GM19395 (cell line): ENCODE measurements around the gene PCDHB13.

Source experiments
- ATAC-seq: cut with Tn5 transposase; IDR thresholded peaks from one replicate; pipeline ENCODE4 v1.9.1; 2021; ENCODE audit warnings: mild to moderate bottlenecking, moderate library complexity; ENCODE audit not compliant: unreplicated experiment

Gene PCDHB13

DNA sequence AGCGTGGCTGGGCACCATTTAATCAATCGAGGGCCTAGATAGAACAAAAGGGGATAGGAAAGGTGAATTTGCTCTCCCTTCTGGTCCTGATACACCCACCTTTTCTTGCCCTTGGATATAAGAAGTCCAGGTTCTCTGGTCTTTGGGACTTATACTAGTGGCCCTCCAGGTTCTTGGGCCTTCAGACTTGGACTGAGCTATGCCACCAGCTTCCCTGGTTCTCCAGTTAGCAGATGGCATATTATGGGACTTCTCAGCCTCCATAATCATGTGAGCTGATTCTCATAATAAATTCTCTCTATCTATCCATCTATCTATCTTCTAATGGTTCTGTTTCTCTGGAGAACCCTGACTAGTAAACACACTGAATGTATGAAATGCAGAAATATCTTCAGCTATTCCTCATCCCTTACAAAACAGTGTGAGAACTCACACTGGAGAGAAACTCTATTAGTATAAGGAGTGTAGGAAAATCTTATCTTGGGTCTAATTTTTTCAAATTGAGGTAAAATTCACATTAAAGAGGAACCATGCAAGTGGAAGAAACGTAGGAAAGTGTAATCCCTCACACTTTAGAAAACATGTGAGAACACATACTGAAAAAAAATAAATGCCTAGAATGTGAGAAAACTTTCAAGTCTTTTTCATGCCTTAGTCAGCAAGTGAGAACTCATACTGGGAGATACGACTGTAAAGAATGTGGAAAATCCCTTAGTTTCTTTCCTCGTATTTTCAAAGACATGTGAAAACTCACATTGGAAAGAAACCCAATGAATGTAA, 46.9 kb downstream of the PCDHB13 start:
- no peak for ATAC-seq

DNA sequence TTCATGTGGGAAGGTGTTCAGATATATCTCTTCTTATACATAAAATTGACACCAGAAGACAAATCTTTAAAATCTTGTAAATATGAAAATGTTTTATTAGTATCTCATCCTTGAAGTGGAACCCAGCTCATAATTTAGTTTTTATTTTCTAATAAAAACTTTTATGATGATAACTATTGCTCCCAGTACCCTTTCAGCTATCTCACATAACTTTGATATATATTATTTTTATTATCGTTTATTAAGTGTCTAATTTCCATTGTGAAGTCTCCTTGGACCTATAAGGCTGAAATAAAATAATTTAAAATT, 47.5 kb downstream of the PCDHB13 start:
- no peak for ATAC-seq
